Occipital lobe (tissue), 2 donors: ENCODE data around the gene KPNA1. TPM values are rescaled to one million over a fixed set of nuclear protein-coding genes. Genes with fewer than 3 reads are reported as not detected.

Experiments
- DNase-seq: peaks from one replicate; lab custom pipeline; 2025; lab: John Stamatoyannopoulos, UW
- total RNA-seq: library from RNA; depleted of rRNA; stranded (reverse); fragments of >200 nt; gene quantifications from one replicate; pipeline ENCODE4 v1.2.3, GENCODE V29; 2014

Gene KPNA1
- total RNA-seq, 1 donor from 2014 or later, result 49.0 TPM

GRCh38 chr3:122415762-122416654 is 98.7 kb downstream of the KPNA1 start, which contains the start of gene WDR5B:
TSS of gene WDR5B (minus strand) at chr3:122416062. CDS start at chr3:122415528, 534 bp downstream.
- no peak for DNase-seq

GRCh38 chr3:122415104-122415744 is 99.5 kb downstream of the KPNA1 start:
- DNase-seq, result no peak

DNA sequence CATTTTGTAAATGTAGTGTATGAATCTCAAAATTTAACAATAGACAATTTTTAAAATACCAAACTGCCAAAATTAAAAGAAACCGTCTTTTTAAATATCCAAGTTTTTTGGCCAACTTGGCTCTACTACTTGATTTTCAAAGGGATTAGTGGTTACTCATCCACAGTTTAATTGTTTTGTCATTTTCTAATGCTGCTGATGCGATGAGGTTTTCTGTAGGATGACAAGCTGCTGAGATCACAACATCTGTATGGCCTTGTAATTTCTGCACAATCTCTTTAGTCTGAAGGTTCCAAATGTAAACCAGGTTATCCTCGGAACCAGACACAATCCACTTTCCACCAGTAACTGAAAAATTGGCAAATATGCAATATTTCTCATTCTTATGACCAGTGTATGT is 100.3 kb downstream of the KPNA1 start:
- DNase-seq, result no peak

DNA sequence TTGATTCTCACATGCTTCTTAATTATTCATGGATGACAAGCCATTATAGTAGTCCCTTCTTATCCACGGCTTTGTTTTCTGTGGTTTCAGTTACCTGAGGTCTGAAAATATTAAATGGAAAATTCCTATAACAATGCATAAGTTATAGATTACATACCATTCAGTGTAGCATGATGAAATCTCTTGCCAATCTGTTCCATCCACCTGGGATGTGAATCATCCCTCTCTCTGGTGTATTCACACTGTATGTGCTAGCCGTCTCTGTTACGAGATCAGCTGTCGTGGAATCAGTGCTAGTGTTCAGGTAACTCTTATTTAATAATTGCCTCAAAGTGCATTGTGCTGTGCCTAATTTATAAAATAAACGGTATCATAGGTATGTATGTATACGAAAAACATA is 104.1 kb downstream of the KPNA1 start:
- no peak for DNase-seq

- DNase-seq, result no peak
Observed at GRCh38 chr3:122410111-122410510, 104.6 kb downstream of the KPNA1 start.

DNA sequence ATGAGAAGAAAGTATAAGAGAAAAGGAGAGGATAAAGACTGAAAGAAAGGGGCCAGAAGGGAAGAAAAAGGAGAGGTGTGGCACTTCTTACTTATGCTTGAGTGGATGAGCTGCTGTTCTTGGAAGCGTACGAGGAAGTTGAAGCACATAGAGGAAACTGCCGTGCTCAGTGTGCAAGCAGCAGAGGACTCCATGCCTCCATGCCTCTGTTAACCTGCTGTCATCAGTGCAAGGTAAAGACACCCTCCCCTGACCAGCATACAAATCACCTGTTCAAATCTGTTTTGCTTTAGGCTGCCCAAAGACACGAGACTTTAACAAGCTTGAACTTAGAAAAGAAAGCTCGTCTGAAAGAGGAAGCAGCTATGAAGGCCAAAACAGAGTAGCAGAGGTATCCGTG is 105.3 kb downstream of the KPNA1 start:
- DNase-seq, result no peak

DNA sequence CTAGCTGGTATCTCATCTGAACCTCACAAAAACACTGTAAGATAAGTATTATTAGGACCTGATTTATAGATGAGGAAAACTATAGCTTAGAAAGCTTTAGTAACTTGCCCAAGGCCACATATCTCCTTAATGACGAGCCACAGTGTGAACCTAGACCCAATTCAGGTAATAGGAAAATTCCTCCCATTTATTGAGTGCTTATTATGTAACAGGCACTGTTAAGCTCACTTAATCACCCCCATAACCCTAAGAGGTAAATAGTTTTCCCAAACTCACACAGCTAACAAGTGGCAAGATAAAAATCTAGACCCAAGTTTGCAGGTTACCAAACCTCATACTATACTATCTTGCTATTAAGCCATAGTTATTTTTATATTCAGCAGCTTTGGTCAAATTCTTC is 106.8 kb downstream of the KPNA1 start:
- no peak for DNase-seq

- DNase-seq, result no peak
Observed at GRCh38 chr3:122406198-122406597, 108.5 kb downstream of the KPNA1 start.

- no peak for DNase-seq
Observed at GRCh38 chr3:122405015-122405414, 109.7 kb downstream of the KPNA1 start.

DNA sequence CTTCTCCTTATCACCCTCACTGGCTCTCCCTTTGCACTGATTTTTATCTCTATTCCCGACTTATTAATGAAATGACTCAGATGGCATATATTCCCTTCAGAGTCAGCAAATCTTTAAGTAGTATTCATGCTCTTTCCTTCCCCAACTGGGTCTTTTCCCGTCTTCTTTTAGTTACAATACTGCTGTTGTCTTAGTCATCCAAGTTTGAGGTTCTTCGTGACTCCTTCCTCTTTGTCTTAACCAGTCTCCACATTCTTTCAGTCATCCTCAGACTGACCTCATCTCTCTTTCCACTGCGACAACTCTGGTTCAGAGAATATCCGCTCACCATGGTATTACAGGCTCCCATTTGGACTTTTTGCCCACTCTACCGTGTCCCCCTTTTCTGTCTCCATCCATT is 111.2 kb downstream of the KPNA1 start:
- no peak for DNase-seq

DNA sequence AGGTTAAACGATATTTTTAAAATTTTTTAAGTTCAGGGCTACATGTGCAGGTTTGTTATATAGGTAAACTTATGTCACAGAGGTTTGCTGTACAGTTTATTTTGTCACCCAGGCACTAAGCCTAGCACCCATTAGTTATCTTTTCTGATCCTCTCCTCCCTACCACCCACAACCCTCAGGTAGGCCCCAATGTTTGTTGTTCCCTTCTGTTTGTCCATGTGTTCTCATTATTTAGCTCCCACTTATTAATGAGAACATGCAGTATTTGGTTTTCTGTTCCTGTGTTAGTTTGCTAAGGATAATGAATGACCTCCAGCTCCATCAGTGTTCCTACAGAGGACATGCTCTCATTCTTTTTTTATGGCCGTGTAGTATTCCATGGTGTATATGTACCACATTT is 115.8 kb downstream of the KPNA1 start:
- DNase-seq, result no peak

- no peak for DNase-seq
Observed at GRCh38 chr3:122397201-122397600, 117.5 kb downstream of the KPNA1 start.

GRCh38 chr3:122396511-122396910 is 118.2 kb downstream of the KPNA1 start:
- DNase-seq, result no peak

DNA sequence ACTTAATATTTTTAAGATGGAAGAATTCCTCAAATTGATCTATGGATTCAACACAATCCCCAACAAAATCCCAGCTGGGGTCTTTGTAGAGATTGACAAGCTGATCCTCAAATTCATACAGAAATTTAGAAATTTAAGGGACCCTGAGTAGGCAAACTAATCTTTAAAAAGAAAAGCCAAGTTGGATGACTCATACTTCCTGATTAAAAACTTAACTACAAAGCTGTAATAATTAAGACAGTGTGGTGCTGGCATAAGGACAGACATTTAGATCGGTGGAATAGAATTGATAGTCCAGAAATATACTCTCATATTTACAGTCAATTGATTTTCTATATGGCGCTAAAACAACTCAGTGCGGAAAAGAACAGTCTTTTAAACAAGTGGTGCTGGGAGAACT is 119.2 kb downstream of the KPNA1 start:
- DNase-seq, result no peak

DNA sequence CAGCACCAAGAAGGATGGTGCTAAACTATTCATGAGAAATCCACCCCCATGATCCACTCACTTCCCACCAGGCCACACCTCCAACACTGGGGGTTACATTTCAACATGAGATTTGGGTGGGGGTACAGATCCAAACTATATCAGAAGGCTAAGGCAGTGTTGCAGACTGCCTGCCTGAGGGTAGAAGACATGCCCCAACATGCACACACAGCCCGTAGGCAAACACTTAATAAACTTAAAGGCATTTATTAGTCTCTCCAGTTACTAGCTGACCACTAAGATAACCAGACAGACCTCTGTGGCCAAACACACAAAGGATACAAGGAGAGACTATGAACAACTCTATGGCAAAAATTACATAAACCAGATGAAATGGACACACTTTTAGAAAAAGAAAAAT is 120.6 kb downstream of the KPNA1 start:
- DNase-seq, result no peak

GRCh38 chr3:122392868-122393844 is 121.6 kb downstream of the KPNA1 start:
- DNase-seq, result no peak

GRCh38 chr3:122391681-122392446 is 122.9 kb downstream of the KPNA1 start:
- DNase-seq, result no peak

DNA sequence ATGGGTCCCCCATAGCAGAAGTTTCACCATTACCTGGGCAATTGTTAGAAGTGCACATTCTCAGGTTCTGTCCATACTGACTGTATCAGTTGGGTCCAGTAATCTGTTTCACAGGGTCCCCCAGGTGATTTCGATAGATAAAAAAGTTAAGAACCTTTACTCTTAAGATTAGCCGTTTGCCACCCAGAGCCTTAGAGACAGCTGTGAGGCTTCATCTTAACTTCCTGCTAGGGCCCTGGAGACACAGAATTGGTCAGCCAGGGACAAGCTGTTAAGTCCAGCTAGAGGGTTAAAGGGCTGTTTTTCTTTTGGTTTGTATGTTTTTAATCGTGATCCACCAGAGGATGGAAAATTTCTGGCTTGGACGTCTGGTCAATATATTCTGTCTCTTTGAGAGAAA is 124.1 kb downstream of the KPNA1 start:
- DNase-seq, result no peak

DNA sequence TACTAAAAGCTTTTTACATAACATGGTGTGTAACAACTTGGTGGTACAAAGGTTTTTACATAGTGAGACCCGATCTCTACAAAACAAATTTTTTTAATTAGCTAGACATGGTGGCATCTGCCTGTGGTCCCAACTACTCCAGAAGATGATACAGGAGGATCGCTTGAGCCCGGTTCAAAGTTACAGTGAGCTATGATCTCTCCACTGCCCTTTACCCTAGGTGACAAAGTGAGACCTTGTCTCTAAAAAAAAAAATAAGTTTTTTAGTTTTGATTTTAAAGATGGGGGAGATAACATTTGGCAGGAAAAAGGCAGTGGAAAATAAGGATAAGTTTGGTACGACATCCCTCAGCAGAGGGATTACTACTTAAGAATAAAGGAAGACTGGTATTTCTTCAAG is 124.8 kb downstream of the KPNA1 start:
- no peak for DNase-seq

DNA sequence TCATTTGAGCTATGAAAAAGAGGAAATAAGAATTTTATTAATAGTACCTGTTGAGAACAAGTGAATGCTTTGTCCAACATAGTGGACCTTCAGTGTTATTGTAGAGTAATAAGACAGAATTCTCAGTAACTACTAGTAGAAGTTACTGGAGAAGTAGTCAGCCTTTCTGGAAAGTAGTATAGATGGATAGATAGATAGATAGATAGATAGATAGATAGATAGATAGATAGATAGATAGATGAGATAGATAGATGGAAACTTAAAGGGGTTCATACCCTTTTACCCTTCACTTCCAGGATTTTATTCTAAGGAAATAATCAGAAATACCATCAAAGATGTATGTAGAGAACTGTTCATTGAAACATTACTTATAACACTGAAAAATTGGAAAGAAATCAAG is 125.5 kb downstream of the KPNA1 start:
- no peak for DNase-seq

- DNase-seq, result no peak
Observed at GRCh38 chr3:122387709-122388108, 127.0 kb downstream of the KPNA1 start.
